Stomach smooth muscle (tissue), 2 donors: ENCODE data around the gene TSC22D1.
A peak's percentile ranks its signal among the peaks of the same experiment; 100 is the strongest.
"Not testable (repeated sequence)": the region's sequence is repeated elsewhere in the genome, so short reads cannot be mapped to it uniquely, and the experiment has no call there.

Experiments
- H3K27ac ChIP-seq: one replicate; pipeline ENCODE4 v1.7.0; 2013; ENCODE audit warnings: mild to moderate bottlenecking, low read length, inconsistent platforms
- H3K27me3 ChIP-seq, 2 donors: one replicate each; pipeline ENCODE4 v1.7.0; 2013; ENCODE audit warnings: low read length in 2 of 2; ENCODE audit not compliant: insufficient read depth in 2 of 2, control insufficient read depth in 1 of 2
- H3K36me3 ChIP-seq, 2 donors: one replicate each; pipeline ENCODE4 v1.7.0; 2013; ENCODE audit warnings: low read length in 2 of 2; ENCODE audit not compliant: control insufficient read depth in 2 of 2, insufficient read depth in 2 of 2
- H3K4me1 ChIP-seq: one replicate; pipeline ENCODE4 v1.7.0; 2013; ENCODE audit warnings: low read length; ENCODE audit not compliant: control insufficient read depth, insufficient read depth
- H3K4me3 ChIP-seq, 2 donors: one replicate each; pipeline ENCODE4 v1.7.0; 2013; ENCODE audit warnings: low read length in 2 of 2
- H3K9ac ChIP-seq, 2 donors: one replicate each; pipeline ENCODE4 v1.7.0; 2013; ENCODE audit warnings: low read length in 2 of 2, mild to moderate bottlenecking in 1 of 2
- H3K9me3 ChIP-seq, 2 donors: one replicate each; pipeline ENCODE4 v1.7.0; 2013; ENCODE audit warnings: low read length in 2 of 2; ENCODE audit not compliant: control insufficient read depth in 2 of 2
- donor health status: healthy.
- donor health status: Pancreatic carcinoma.

The TSC22D1 gene

DNA sequence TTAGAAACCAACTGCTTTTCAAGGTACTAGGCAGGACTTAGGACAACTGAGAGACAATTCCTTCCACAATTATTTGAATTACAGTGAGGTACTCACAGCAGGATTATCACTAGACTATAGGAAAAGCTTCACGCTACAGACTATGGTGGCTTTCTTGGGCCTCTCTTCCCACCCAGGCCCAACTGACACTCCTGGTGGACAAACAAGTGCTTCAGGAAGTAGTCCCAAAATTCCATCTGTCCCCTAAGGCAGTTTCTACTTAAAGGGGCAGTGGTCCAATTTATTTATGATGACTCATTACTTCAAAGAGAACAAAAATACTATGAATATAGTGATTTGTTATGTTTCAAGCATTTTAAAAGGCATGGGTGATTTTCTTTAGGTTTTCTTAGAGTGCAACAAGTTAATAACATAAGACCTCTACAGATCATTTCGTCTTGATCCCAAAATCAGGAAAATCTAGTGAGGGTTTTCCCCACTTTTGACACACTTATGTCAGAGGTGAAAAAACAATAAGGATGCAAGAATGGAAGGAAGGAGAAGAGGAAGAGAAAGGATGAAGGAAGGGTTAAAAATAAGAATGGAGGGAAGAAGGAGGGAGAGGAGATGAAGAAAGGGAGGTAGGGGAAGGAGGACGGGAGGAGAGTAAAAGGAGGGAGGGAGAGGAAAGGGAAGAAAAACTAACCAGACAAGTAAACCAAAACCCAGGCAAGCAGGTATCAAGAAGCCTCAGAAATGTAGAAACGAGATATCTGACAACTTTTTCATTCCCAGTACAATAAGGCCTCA lies 101.8 kb downstream of the TSC22D1 start:
- Histone ChIP-seq H3K27ac (no peak overlapping the region), H3K9me3 (no peaks in the 10 kb centered on the region), H3K4me3 (no peak overlapping the region), H3K27me3 (no peaks in the 10 kb centered on the region), H3K9ac (no peak overlapping the region), H3K4me1 (peaks cover 2% of the 10 kb centered on the region), H3K36me3 (no peaks in the 10 kb centered on the region)

GRCh38 chr13:44471686-44472085 lies 104.4 kb downstream of the TSC22D1 start:
- no peaks in the 10 kb centered on the region for H3K9me3 ChIP-seq
- H3K36me3 ChIP-seq, result no peaks in the 10 kb centered on the region
- H3K4me1 ChIP-seq, result peaks cover 2% of the 10 kb centered on the region
- H3K9ac ChIP-seq, result no peak overlapping the region
- H3K4me3 ChIP-seq, result no peak overlapping the region
- no peaks in the 10 kb centered on the region for H3K27me3 ChIP-seq
- no peak overlapping the region for H3K27ac ChIP-seq

- Histone ChIP-seq H3K36me3 (no peaks in the 10 kb centered on the region), H3K27me3 (no peaks in the 10 kb centered on the region), H3K27ac (no peak overlapping the region), H3K9ac (no peak overlapping the region), H3K9me3 (no peaks in the 10 kb centered on the region), H3K4me3 (no peak overlapping the region), H3K4me1 (peaks cover 2% of the 10 kb centered on the region)
These were observed 105.2 kb downstream of the TSC22D1 start for GRCh38 chr13:44470638-44471562.

DNA sequence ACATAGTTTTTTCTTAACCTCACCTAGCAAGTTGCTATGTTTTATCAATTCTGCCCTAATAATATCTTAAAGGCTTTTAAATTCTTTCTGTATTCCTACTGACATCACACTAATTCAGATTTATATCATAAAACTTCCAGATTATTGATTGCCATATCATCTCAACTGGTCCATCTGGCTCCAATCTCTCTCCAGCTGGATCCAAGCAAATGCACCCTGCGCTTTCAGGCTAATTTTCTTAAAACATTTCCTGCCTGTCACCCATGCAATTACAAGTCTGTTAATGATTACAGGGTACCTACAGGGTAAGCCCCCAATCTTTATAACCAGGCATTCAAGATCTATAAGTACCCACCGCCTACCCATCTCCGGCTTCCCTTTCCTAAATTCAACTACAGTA lies 107.3 kb downstream of the TSC22D1 start:
- Histone ChIP-seq H3K4me1 (peaks cover 6% of the 10 kb centered on the region), H3K4me3 (no peak overlapping the region), H3K27ac (no peak overlapping the region), H3K9ac (no peak overlapping the region), H3K36me3 (no peaks in the 10 kb centered on the region), H3K9me3 (no peaks in the 10 kb centered on the region), H3K27me3 (no peaks in the 10 kb centered on the region)

DNA sequence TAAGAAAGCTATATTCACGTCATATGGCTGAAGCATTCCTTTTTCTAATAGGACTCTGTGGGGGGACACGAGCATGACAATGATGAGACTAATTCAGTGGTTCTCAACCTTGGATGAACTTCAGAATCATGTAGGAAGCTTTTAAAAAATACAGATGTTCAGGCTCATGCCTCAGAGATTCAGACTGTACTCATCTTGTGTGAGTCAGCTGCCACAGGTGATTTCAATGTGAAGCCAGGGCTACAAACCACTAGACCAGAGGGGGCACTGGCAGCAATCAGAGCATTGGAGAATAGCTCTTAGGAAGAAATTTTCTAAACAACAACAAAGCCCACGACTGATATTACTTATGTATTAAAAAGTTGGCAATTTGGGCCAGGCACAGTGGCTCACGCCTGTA lies 110.8 kb downstream of the TSC22D1 start:
- Histone ChIP-seq H3K27me3 (no peaks in the 10 kb centered on the region), H3K27ac (no peak overlapping the region), H3K36me3 (no peaks in the 10 kb centered on the region), H3K9me3 (no peaks in the 10 kb centered on the region), H3K9ac (no peak overlapping the region), H3K4me3 (peak overlapping the region; percentile 12 to 40), H3K4me1 (peaks cover 4% of the 10 kb centered on the region)

DNA sequence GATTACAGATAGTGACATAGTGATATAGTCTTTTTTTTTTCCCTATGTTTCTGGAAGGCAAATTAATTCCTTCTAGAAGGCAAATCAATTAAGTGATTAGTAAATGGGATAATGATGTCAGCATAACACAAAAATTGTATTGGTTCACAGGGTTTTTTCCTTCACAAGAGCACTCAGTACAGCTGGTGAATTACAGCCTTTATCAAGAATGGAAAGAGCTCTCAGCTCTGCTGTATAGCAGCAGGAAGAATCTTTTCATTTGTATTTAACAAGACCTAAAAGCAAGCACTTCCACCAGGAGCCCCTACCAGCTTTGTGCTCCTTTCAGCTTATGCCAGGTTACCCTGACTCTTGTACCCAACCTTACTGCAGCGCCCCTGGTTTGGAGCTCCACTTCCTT lies 111.7 kb downstream of the TSC22D1 start:
- Histone ChIP-seq H3K27me3 (no peaks in the 10 kb centered on the region), H3K36me3 (no peaks in the 10 kb centered on the region), H3K9me3 (no peaks in the 10 kb centered on the region), H3K9ac (peak overlapping the region in 1 of 2 donors; percentile 13), H3K4me1 (peaks cover 4% of the 10 kb centered on the region), H3K4me3 (peak overlapping the region in 1 of 2 donors; percentile 12), H3K27ac (peak overlapping the region; percentile 26)

GRCh38 chr13:44463759-44464158 lies 112.4 kb downstream of the TSC22D1 start:
- Histone ChIP-seq H3K27me3 (no peaks in the 10 kb centered on the region), H3K9me3 (no peaks in the 10 kb centered on the region), H3K4me3 (no peak overlapping the region), H3K27ac (no peak overlapping the region), H3K9ac (no peak overlapping the region), H3K36me3 (no peaks in the 10 kb centered on the region), H3K4me1 (peaks cover 4% of the 10 kb centered on the region)

DNA sequence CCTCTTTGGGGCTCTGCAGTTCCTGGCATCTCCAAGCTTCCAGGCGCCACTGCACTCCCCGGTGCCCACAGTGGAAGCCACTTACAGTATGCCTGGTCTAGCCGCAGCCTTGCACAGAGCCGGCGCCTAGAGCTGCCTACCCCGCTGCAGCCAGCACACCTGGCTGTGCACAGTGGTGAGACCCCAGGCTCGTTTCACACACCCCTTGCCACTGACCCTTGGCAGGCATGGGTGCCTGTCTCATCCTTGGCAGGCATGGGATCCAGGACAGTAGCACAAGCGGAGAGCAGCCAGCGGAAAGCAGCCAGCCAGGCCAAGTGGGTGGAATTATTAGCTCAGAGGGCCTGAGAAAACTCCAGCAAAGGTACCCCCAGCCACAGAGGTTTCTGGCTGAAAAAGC lies 116.5 kb downstream of the TSC22D1 start:
- Histone ChIP-seq H3K27ac (no peak overlapping the region), H3K9me3 (no peaks in the 10 kb centered on the region), H3K27me3 (no peaks in the 10 kb centered on the region), H3K4me1 (no peaks in the 10 kb centered on the region), H3K9ac (no peak overlapping the region), H3K36me3 (no peaks in the 10 kb centered on the region), H3K4me3 (no peak overlapping the region)

DNA sequence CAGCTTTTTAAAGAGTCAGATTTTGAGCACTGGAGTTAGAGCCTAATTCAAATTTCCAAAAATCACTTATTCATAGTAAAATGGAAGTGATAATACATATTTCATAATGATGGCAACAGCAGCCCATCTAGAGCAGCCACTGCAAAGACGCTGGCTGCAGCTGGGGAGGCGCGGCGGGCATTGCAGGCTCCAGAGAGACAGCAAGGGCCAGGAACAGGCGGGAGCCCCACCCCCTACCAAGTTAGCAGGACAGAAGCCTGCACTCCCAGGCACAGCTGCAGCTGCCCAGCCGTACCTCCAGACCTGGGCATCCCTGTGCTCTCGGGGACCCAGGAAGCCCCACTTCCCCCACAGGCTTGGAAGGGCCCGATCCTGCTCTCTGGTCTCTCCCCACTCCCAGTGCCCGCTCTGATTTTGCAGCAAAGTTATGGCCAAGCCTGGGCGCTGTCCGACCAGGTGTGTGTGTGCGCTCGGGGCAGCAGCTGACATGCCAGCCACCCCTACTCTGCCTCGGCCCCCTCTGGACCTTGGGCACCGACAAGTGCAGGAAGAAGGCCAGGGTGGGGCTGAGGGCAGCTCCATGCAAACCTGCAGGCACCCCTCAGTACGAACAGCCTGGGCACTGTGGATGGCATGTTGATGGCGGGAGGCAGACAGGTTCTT lies 117.7 kb downstream of the TSC22D1 start:
- Histone ChIP-seq H3K4me1 (no peaks in the 10 kb centered on the region), H3K27ac (no peak overlapping the region), H3K4me3 (peak overlapping the region; percentile 22 to 30), H3K27me3 (no peaks in the 10 kb centered on the region), H3K36me3 (no peaks in the 10 kb centered on the region), H3K9me3 (no peaks in the 10 kb centered on the region), H3K9ac (peak overlapping the region in 1 of 2 donors; percentile 9)

DNA sequence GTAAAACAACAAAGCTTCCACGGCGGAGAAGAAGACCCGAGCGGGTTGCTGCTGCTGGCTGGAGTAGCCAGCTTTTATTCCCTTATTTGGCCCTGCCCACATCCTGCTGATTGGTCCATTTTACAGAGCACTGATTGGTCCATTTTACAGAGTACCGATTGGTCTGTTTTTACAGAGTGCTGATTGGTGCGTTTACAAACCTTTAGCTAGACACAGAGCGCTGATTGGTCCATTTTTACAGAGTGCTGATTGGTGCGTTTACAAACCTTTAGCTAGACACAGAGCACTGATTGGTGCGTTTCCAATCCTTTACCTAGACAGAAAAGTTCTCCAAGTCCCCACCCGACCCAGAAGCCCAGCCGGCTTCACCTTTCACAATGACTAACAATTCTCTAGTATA lies 119.9 kb downstream of the TSC22D1 start:
- not testable (repeated sequence) for H3K27me3 ChIP-seq, H3K4me1 ChIP-seq, H3K9ac ChIP-seq, H3K9me3 ChIP-seq, H3K27ac ChIP-seq, H3K36me3 ChIP-seq, H3K4me3 ChIP-seq
